GM18873 (cell line): ENCODE data around the gene BICC1.
"Not testable (repeated sequence)": the region's sequence is repeated elsewhere in the genome, so short reads cannot be mapped to it uniquely, and the experiment has no call there.

ENCODE experiments used
- ATAC-seq: cut with Tn5 transposase; IDR thresholded peaks from one replicate; pipeline ENCODE4 v1.9.1; 2021; ENCODE audit warnings: mild to moderate bottlenecking, moderate library complexity, moderate number of reproducible peaks; ENCODE audit not compliant: unreplicated experiment, low FRiP score

The BICC1 gene

DNA sequence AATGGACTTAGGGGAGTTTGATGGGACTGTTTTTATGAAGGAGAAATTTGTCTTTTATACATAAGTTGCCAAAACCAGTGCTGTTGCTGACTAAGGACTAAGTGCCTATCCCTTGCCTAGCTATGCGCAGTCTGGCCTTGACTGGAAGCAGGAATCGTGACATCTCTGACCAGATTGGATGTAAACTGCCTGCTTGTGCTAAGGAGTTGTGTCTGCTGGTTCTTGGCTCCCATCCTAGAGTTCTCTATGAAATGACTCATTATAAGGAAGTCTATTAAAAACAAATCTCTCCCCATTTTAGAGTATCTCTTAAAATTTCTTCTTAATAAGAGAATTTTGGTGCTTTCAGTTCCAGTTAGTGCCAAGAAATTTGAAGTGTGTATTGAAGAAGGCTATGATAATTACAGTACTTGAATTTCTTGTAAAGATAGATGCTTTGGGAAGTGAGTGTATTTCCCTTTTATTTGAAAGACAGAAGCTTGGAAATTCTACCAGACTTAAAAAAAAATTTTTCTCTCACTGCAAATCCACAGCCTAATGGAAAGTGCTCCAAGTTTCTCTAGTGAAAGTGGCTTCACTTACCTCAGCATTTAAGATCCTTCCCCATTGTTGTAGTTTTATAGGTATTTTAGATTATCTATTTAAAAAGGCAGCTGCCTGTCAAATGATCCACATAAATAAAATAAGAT is 77.6 kb downstream of the BICC1 start:
- no peak for ATAC-seq

DNA sequence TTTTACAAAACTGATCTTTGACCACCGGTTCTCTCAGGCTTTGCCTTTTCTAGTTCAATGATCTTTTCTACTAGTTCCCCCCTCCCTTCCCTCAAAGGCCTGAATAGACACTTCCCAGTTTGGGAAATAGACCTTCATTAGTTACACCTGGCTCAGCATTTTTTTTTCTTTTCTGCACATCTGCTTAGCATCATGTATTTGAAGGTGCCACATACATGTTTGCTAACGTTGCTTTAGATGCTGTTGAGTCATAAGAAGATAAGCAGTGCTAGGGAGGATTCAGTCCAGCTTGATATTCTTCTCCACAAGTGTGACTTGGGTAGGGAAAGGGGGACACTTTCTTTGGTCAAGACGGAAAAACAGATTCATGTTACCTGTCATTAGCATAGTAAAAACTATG is 78.3 kb downstream of the BICC1 start:
- ATAC-seq: no peak

DNA sequence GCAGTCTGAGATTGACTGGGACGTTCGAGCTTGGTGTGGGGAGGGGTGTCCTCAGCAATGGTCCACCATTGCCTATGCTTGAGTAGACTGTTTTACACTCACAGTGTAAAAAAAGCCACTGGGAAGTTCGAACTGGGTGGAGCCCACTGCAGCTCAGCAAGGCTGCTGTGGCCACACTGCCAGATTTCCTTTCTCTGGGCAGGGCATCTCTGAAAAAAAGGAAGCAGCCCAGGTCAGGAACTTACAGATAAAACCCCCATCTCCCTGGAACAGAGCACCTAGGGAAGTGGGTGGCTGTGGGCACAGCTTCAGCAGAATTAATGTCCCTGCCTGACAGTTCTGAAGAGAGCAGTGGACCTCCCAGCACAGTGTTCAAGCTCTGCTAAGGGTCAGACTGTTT is 80.3 kb downstream of the BICC1 start:
- ATAC-seq: no peak

DNA sequence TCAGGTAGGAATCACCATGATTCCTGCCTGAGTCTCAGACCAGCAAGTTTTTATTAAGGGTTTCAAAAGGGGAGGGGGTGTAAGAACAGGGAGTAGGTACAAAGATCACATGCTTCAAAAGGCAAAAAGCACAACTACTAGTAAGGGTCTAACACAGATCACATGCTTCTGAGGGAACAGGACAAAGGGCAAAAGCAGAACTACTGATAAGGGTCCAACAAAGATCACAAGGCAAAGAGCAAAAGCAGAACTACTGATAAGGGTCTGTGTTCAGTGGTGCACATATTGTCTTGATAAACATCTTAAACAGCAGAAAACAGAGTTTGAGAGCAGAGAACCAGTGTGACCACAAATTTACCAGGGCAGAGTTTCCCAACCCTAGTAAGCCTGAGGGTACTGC is 84.5 kb downstream of the BICC1 start:
- not testable (repeated sequence) for ATAC-seq

DNA sequence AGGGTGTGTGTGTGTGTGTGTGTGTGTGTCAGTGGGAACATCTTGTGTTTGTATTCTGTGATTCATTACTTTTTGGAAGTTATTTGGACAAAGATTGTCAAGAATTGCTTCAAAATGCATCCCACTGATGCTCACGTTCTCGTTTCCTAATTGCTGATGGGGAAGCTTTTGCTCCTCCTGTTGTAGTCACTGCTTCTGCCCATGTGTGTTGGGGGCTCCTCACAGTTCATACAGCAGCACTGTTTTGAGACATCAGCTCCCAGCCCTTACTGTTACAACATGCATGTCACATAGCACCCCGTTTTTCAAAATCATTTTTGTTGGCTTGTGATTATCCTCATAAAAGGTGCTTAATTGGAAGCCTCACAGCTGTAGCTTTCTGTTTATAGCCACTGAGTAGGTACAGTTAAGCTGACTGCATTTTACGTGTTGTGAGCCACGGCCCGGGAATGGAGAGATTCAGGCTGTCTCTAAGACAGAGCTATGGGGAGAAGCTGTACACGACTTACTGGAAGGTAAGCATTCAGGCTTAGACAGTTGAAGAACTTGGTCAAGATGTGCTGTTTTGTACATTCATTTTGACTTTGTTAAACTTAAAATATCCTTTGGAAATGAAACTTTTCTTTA is 87.4 kb downstream of the BICC1 start:
- no peak for ATAC-seq

DNA sequence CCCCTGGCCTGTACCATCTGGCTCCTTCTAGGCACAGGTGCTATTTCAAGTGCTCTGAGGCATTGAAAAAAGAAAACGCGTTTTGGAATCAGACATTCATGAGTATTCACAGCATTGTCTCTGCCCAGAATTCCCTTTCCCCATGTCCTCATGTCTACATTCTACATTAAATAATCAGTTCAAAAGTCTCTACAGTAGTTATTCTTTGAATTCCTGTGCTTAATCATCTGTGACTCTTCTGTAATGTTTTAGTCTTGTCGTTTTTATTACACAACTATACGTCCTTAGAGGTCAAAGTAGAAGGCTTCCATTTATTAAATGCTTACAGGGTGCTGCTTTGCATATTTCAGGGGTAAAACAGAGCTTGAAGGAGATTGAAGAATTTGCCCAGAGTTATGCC is 95.7 kb downstream of the BICC1 start:
- no peak for ATAC-seq

DNA sequence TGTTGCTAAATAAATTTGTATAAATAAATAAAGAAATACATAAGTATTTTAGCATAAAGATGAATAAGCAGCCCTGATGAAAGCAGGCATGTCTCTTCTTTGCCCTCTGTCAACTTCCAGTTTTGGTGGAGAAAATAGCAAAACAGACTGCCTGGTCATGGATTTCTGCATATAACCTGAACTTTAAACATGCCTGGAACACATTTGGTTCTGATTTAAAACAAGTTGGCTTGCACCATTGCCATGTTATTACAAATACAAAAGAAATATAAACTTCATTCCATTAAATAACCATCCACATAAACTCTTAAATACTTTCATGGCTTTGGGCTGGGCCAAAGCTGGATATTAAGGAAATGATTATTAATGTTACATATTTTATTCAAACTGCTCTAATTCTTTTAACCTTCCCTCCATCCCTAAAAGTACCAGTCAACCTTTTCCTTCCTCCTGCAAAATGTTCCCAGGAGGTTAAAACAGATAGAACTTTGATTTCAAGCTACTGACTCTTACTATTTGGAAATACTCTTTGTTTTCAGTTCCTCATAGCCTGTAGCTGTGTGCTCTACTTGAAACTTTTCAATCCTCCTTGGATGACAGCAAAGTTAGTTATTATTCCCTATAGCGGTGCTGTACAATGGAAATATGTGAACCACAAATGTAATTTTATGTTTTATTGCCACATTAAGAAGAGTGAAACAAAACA is 96.3 kb downstream of the BICC1 start:
- no peak for ATAC-seq

DNA sequence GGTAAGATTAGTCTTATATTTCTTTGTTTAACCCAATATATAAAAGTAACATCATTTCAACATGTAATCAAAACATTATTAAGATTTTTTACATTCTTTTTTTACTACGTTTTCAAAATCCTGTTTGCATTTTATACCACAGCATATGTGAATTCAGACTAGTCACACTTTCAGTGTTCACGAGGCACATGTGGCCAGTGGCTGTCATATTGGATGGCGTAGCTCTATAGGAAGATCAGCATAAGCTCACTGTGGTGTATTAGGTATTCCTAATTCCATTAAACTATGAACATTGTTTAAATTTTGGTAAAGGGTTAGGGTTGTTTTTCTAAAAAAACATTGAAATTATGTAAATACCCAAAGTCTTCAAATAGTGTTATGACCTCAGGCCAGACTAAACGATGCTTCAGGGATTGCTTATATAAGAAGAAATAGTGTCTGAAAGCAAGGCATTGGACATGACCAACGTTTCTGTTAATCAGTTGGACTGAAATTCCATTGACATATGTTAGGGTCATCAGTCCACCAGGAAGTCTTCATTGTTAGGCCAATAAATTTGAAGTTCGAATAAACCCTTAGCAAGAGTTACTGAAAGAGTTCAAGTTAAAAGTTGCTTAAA is 97.0 kb downstream of the BICC1 start:
- no peak for ATAC-seq

DNA sequence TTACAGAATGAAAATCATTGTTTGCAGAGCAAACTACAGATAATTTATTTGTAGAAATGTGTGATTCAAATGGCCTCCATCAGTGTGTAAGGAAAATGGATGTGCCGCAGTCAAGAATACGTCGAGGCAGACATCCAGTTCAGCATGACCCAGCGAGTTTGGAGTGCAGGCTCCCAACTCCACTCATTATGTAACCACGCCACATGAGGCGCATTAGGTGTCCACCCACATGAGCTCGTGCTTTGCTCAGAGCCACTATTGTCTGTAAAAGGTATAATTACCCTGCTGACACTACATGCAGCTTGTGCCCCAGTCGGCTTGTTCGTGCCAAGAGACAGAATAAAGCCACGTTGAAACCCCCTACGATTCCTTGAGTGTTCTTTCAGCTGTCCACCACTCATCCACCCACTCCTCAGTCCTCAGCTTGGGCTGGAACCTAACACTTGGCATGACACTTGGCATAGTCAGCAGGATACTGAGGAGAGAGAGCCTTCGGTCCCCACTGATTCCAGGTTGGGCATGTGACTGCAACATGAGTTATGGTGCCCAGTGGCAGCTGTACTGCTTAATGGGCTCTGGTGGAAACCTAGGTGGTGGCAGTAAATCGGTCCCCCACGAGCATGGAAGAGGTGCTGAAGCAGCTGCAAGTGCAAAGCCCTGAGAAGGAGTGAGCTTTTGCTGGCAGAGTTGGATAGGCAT is 102.7 kb downstream of the BICC1 start:
- ATAC-seq: no peak

DNA sequence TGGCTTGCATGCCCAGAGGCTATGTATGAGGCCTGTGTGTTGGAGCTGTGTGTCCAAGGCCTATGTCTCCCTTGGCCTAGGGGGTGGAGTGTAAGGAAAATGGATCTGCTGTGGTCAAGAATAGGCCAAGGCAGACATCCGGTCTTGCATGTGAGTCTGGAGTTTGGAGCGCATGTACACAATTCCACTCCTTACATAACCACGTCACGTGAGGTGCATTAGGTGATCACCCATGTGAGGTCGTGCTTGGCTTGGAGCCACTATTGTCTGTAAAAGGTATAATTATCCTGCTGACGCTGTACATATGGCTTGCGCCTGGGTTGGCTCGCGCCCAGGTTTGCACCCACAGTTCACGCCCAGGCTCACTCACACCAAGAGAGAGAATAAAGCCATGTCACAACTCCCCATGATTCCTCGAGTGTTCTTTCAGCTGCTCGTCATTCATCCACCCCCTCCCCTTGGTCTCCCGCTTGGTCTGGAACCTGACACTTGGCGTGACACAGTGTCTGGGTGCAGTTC is 105.5 kb downstream of the BICC1 start:
- no peak for ATAC-seq

DNA sequence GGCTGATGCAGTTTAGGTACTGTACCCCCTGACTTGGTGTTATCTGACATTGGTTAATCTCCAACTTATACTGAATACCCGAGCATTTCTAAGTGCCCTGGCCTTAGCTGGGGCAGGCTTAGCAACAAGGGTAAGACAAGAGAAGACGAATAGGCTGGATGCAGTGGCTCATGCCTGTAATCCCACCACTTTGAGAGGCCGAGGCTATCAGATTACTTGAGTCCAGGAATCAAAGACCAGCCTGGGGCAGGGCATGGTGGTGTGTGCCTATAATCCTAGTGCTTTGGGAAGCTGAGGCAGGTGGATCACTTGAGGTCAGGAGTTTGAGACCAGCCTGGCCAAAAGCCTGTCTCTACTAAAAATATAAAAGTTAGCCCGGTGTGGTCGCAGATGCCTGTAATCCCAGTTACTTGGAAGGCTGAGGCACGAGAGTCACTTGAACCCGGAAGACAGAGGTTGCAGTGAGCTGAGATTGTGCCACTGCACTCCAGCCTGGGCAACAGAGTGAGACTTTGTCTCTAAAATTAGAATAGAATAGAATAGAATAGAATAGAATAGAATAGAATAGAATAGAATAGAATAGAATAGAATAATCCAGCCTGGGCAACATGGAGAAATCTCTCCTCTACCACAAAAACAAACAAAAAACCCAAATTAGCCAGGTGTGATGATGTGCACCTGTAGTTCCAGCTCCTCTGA is 108.9 kb downstream of the BICC1 start:
- no peak for ATAC-seq

DNA sequence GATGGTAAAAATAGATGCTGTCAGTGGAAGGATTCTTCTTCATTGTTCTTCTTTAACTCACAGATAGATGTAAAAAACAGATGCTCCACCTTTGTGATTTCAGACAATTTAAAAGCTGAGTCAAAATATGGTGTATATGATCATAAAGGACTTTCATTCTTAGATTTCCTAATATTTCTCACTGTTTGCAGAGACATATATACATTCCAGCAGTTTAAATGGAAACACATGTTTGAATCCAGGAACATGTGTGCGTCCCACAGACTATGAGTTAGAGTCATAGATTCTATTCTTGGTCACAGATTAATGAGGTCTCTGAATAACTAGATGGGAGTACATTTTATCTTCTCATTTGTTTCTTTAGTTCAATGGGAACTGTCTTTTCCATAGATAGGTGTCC is 109.6 kb downstream of the BICC1 start:
- ATAC-seq: no peak

DNA sequence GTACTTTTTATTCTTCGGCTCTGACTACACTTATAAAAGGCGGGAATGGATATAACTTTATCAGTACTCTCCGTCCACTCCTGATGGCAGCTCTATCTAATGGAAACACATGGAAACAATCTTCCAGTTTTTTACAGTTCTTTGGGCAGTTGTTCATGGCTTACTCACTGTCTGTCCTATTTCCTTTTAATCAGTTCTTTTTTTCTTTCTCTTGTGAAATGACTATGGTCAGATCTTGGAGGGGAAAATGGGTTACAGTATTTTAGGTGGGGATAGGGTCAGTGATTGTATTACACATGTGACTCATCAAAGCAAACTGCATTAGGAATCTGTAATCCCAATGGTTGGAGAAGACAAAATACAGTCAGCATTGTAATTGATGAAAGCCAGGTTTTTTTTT is 112.4 kb downstream of the BICC1 start:
- ATAC-seq: no peak

DNA sequence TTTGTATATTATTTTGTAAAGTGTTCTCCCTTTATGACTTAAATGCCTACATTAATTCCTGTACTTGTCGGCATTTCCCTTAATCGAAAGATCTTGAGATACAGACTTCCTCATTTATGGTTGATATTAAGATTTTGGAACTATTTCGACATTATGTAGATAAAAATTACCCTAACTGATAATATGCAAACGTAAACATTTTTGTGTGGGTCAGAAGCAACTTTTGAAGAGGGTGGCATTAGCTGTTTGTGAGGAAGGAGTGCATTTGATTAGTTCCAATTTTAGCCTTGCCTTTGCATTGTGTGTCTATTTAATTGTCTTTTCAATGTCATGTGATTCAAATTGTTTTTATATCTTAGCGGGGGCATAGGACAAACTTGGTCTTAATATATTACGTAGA is 114.7 kb downstream of the BICC1 start:
- ATAC-seq: no peak

DNA sequence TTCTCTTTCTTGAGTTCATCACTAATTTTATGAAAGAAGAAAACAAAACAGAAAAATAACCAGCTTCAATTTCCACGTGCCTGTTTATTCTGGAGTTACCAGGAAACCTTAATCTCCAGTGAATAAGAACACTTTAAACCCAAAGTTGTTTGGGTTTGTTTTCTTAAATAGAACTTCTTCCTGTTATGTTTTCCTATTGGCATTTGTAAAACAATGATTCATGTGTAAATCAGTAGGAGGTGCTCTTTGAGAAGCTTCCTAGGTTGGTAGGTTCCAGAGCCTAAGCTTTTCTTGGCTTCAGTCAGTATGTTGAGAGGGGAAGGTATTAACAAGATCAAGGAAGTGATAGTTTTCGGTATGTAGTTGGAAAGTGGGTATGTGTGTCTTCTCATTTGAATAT is 119.0 kb downstream of the BICC1 start:
- ATAC-seq: no peak

DNA sequence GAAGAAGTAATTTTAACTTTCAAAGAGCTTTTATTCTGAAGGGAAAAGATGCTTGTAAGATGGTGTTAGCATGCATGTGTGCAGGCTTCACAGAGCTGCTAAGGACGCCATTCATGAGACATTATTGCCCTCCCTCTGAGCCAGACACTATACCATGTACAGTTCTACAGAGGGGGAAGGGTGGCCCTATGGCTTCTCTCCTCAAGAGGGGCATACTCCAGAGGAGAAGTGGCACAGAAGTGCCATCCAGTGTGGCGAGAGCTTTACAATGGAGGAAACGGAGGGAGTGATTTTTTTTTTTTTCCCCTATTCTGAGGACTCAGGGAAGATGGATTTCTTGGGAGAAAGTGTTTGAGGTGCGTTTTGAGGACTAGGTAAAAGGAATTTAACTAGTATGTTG is 119.5 kb downstream of the BICC1 start:
- ATAC-seq: no peak

DNA sequence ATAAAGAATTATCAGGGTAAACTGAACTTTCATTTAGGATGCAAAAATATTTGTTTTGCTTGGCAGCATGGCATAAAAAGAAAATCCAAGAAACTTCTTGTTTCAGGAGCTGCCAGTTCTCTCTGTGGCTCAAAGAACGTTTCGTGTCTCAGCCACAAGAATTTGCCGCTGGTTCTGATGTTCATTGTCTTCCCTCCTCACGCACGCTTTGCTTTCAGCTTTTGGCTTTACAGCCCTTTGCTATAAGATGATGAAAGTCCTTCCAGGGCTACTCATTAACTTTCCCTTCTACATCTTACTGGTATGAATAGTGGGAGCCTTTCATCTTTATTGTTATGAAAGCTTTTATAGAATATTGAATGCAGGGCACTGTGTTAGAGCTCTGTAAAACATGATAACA is 124.7 kb downstream of the BICC1 start:
- no peak for ATAC-seq

DNA sequence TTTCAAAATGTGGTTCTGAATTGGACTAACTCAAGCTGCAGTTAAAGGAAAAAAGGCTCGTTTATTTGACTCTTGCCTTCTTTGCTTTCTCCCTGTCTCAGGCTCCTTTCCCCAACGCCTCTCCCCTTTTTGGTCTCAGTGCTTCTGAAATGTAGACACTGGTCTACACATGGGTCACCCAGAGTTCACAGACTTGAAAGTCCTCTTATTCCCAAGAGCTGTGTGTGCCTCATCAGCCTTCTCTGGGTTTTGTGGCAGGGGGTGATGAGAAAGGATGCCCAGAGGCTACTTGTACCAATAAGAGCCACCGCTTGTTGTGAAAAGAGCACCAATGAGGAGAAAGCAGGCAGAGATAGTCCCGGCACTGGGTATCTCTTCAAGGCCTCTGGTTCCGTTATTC is 125.7 kb downstream of the BICC1 start:
- ATAC-seq: no peak

DNA sequence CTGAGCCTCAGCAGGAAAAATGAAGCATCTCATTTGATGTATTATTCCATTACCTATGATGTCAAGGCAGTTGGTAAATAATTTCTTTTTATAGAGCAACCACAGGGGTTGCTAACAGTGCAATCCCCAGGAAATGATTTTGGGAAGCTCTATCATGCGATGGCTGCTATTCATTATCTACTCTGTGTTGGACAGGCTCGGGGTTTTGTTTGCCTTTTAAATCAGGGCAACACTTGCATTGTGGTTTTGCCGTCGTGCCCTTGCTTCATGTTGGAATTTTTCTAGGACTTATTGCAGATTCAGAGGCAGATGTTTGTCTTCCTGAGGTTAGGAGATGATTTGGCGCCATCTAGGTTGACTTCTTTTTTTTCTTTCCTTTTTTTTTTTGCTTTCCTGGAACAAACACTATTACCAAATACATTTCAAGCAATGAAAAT is 128.4 kb downstream of the BICC1 start:
- no peak for ATAC-seq

DNA sequence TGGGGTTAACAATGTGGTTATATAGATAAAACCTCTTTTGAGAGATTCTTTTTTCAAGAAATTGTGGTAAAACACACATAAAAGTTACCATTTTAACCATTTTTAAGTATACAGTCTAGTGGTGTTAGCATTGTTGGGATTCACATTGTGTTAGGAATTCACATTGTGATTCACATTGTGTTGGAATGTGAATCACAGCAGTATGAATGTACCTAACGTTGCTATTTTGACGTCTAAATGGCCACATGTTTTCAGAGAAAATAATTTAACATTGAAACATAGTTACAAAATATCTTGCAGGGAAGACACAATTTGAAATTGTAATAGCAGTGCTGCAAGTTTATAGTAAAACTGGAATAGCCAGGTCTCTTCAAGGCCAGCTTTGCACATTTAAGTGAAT is 129.0 kb downstream of the BICC1 start:
- no peak for ATAC-seq
